ENCODE data around the gene CACNA1C. TPM values are rescaled to one million over a fixed set of nuclear protein-coding genes. Genes with fewer than 3 reads are reported as not detected.

CACNA1C gene
- total and polyA plus RNA-seq, 2 donors (not counting 1 experiment from before 2014, with no cell fraction given): 0.01 to 0.02 TPM

- Histone ChIP-seq H3K4me2 (replicated peaks; ENCODE audit: low read depth, low read length, poor library complexity, severe bottlenecking) (no peak overlapping the region), H3K27ac (ENCODE audit: low read length in 2 of 2) (no peak overlapping the region), H2AFZ (ENCODE audit: insufficient read depth, low read depth, low read length, poor library complexity, severe bottlenecking) (no peak overlapping the region), H3K36me3 (replicated peaks in 1 of 2; ENCODE audit: control extremely low read depth in 1 of 2, control insufficient read depth in 1 of 2, extremely low read depth in 1 of 2, insufficient read depth in 2 of 2, low read length in 1 of 2) (no peaks in the 10 kb centered on the region), H3K9ac (ENCODE audit: low read length) (no peak overlapping the region), H3K9me3 (ENCODE audit: control extremely low read depth in 1 of 3, control insufficient read depth in 2 of 3, insufficient read depth in 1 of 3, low read length in 2 of 3) (no peaks in the 10 kb centered on the region), H4K20me1 (ENCODE audit: control insufficient read depth, insufficient read depth, low read length, poor library complexity, severe bottlenecking) (no peaks in the 10 kb centered on the region), H3K27me3 (replicated peaks in 1 of 4; ENCODE audit: control extremely low read depth in 1 of 4, control insufficient read depth in 3 of 4, insufficient read depth in 4 of 4, low read length in 3 of 4) (no peaks in the 10 kb centered on the region), H3K4me1 (ENCODE audit: control insufficient read depth in 2 of 2, insufficient read depth in 2 of 2, low read length in 2 of 2) (no peaks in the 10 kb centered on the region), H3K4me3 (ENCODE audit: control extremely low read depth in 1 of 5, extremely low read depth in 1 of 5, insufficient read depth in 1 of 5, low read depth in 2 of 5, low read length in 4 of 5) (no peak overlapping the region), H3K79me2 (ENCODE audit: control insufficient read depth, insufficient read depth, low read length) (no peaks in the 10 kb centered on the region)
- Mint-ChIP-seq H3K27ac (no peak overlapping the region), H3K4me1 (no peaks in the 10 kb centered on the region), H3K27me3 (no peaks in the 10 kb centered on the region), H3K9me3 (ENCODE audit: insufficient read depth) (no peaks in the 10 kb centered on the region), H3K4me3 (no peak overlapping the region)
- TF ChIP-seq EZH2 (IDR thresholded peaks at IDR 0.05; ENCODE audit: borderline replicate concordance, insufficient read depth, low read depth, low read length, poor library complexity, severe bottlenecking): no peak
- TF ChIP-seq CTCF (IDR thresholded peaks at IDR 0.05): no peak
- ChIA-PET CTCF (no interaction called here), POLR2A (no interaction called here)
- WGBS (ENCODE audit: insufficient coverage): 80% methylated on average over 8 of the region's 9 CpGs
- ATAC-seq (ENCODE audit: low read depth) (no peak), DNase-seq (no peak)
- intact Hi-C loops (cut with micrococcal nuclease): no loop called here
Observed at GRCh38 chr12:2450553-2450952, 397.8 kb downstream of the CACNA1C start.

GRCh38 chr12:2451025-2451424, 398.2 kb downstream of the CACNA1C start:
- Mint-ChIP-seq H3K4me1 (no peaks in the 10 kb centered on the region), H3K27ac (no peak overlapping the region), H3K4me3 (no peak overlapping the region), H3K9me3 (ENCODE audit: insufficient read depth) (no peaks in the 10 kb centered on the region), H3K27me3 (no peaks in the 10 kb centered on the region)
- ATAC-seq (ENCODE audit: low read depth) (no peak), DNase-seq (no peak)
- CTCF ChIA-PET: no interaction called here
- H3K4me1 ChIP-seq (ENCODE audit: control insufficient read depth in 2 of 2, insufficient read depth in 2 of 2, low read length in 2 of 2): no peaks in the 10 kb centered on the region
- WGBS (ENCODE audit: insufficient coverage): 87% methylated on average over 4 of the region's 4 CpGs
- H3K4me3 ChIP-seq (ENCODE audit: control extremely low read depth in 1 of 5, extremely low read depth in 1 of 5, insufficient read depth in 1 of 5, low read depth in 2 of 5, low read length in 4 of 5): no peak overlapping the region
- no peaks in the 10 kb centered on the region for H3K79me2 ChIP-seq (ENCODE audit: control insufficient read depth, insufficient read depth, low read length)
- no peaks in the 10 kb centered on the region for H3K9me3 ChIP-seq (ENCODE audit: control extremely low read depth in 1 of 3, control insufficient read depth in 2 of 3, insufficient read depth in 1 of 3, low read length in 2 of 3)
- intact Hi-C loops (cut with micrococcal nuclease): no loop called here
- POLR2A ChIA-PET: no interaction called here
- TF ChIP-seq CTCF (IDR thresholded peaks at IDR 0.05) (no peak), EZH2 (IDR thresholded peaks at IDR 0.05; ENCODE audit: borderline replicate concordance, insufficient read depth, low read depth, low read length, poor library complexity, severe bottlenecking) (no peak)
- no peaks in the 10 kb centered on the region for H3K36me3 ChIP-seq (replicated peaks in 1 of 2; ENCODE audit: control extremely low read depth in 1 of 2, control insufficient read depth in 1 of 2, extremely low read depth in 1 of 2, insufficient read depth in 2 of 2, low read length in 1 of 2)
- H3K4me2 ChIP-seq (replicated peaks; ENCODE audit: low read depth, low read length, poor library complexity, severe bottlenecking): no peak overlapping the region
- no peak overlapping the region for H3K27ac ChIP-seq (ENCODE audit: low read length in 2 of 2)
- H3K27me3 ChIP-seq (replicated peaks in 1 of 4; ENCODE audit: control extremely low read depth in 1 of 4, control insufficient read depth in 3 of 4, insufficient read depth in 4 of 4, low read length in 3 of 4): no peaks in the 10 kb centered on the region
- H4K20me1 ChIP-seq (ENCODE audit: control insufficient read depth, insufficient read depth, low read length, poor library complexity, severe bottlenecking): no peaks in the 10 kb centered on the region
- H3K9ac ChIP-seq (ENCODE audit: low read length): no peak overlapping the region
- no peak overlapping the region for H2AFZ ChIP-seq (ENCODE audit: insufficient read depth, low read depth, low read length, poor library complexity, severe bottlenecking)

All from B cell (primary cell).